Gastroesophageal sphincter (tissue), 4 donors: Measurements from ENCODE around the gene PROSER2. TPM values are rescaled to one million over a fixed set of nuclear protein-coding genes. Genes with fewer than 3 reads are reported as not detected.

Experiments used
- ATAC-seq: fragments of 150-250 bp; one replicate; pipeline ENCODE4 v1.9.1; 2016; ENCODE audit warnings: mild to moderate bottlenecking, moderate library complexity
- H3K27ac ChIP-seq, 4 donors: fragments of 200-600 bp; sonication (generic) in 3 of 4; 1 replicate in 3 of 4; 2 replicates in 1 of 4; pipeline ENCODE4 v1.5.1; 2016 to 2019
- H3K27me3 ChIP-seq: fragments of 200-600 bp; sonication (generic); one replicate; pipeline ENCODE4 v1.5.1; 2019
- H3K36me3 ChIP-seq, 2 donors: fragments of 200-600 bp; sonication (generic); one replicate each; pipeline ENCODE4 v1.5.1; 2019; ENCODE audit warnings: control low read depth in 1 of 2
- H3K4me1 ChIP-seq, 3 donors: fragments of 200-600 bp; sonication (generic); 1 replicate in 2 of 3; 2 replicates in 1 of 3; pipeline ENCODE4 v1.5.1; 2016 to 2019; ENCODE audit warnings: control low read depth in 2 of 3
- H3K4me3 ChIP-seq, 2 donors: fragments of 200-600 bp; sonication (generic); one replicate each; pipeline ENCODE4 v1.5.1; 2019; ENCODE audit warnings: mild to moderate bottlenecking in 1 of 2, moderate library complexity in 1 of 2
- H3K9me3 ChIP-seq, 3 donors: fragments of 200-600 bp; sonication (generic); one replicate each; pipeline ENCODE4 v1.5.1; 2017 to 2019; ENCODE audit warnings: control low read depth in 2 of 3
- EP300 ChIP-seq: sonication (generic); formaldehyde crosslinking; IDR thresholded peaks from one replicate; pipeline ENCODE4 v1.6.1; 2017; ENCODE audit warnings: antibody characterized with exemption, mild to moderate bottlenecking
- POLR2A ChIP-seq, 2 donors: fragments of 450-650 bp; IDR thresholded peaks; one replicate each; pipeline ENCODE4 v1.6.1; 2017; ENCODE audit warnings: antibody characterized with exemption in 2 of 2, mild to moderate bottlenecking in 2 of 2, moderate library complexity in 1 of 2
- POLR2AphosphoS5 ChIP-seq: sonication (generic); formaldehyde crosslinking; IDR thresholded peaks from one replicate; pipeline ENCODE4 v1.6.1; 2017; ENCODE audit warnings: antibody characterized with exemption
- WGBS, 2 donors: methylation state at CpG; one replicate each; pipeline ENCODE4 v1.1.5; 2018; ENCODE audit warnings: low coverage in 1 of 2; 5-methylcytosine and 5-hydroxymethylcytosine counted together
- total RNA-seq, 4 donors: library from RNA; depleted of rRNA; stranded (reverse); fragments of >200 nt; gene quantifications; one replicate each; pipeline ENCODE4 v1.1.0, GENCODE V29; 2016
- TF ChIP-seq, protein P1 (sequence below), 4 experiments: fragments of 200-600 bp in 2 of 4; fragments of 450-650 bp in 2 of 4; sonication (generic) in 1 of 4; IDR thresholded peaks; one replicate each; pipeline ENCODE4 v1.5.1; 2017 to 2019; ENCODE audit warnings: antibody characterized with exemption in 4 of 4, mild to moderate bottlenecking in 2 of 4, moderate library complexity in 2 of 4

The PROSER2 gene
- total RNA-seq, 4 donors from 2014 or later: 0.62 to 10.3 (median 1.8) TPM

- Histone ChIP-seq H3K4me1 (no peaks in the 10 kb centered on the region), H3K9me3 (no peaks in the 10 kb centered on the region), H3K36me3 (no peaks in the 10 kb centered on the region), H3K27ac (no peak overlapping the region), H3K27me3 (no peaks in the 10 kb centered on the region), H3K4me3 (no peak overlapping the region)
- no peak for ATAC-seq
- TF ChIP-seq POLR2A (IDR thresholded peaks at IDR 0.05) (no peak), POLR2AphosphoS5 (no peak)
- 73 to 87% methylated on average over 6 to 7 of the region's 17 CpGs for WGBS, 2 donors
Measured at GRCh38 chr10:11856089-11856488, 32.9 kb downstream of the PROSER2 start.

GRCh38 chr10:11856678-11857077 is 33.5 kb downstream of the PROSER2 start:
- TF ChIP-seq POLR2A (IDR thresholded peaks at IDR 0.05) (no peak), POLR2AphosphoS5 (no peak), EP300 (no peak)
- TF ChIP-seq, protein P1, sequence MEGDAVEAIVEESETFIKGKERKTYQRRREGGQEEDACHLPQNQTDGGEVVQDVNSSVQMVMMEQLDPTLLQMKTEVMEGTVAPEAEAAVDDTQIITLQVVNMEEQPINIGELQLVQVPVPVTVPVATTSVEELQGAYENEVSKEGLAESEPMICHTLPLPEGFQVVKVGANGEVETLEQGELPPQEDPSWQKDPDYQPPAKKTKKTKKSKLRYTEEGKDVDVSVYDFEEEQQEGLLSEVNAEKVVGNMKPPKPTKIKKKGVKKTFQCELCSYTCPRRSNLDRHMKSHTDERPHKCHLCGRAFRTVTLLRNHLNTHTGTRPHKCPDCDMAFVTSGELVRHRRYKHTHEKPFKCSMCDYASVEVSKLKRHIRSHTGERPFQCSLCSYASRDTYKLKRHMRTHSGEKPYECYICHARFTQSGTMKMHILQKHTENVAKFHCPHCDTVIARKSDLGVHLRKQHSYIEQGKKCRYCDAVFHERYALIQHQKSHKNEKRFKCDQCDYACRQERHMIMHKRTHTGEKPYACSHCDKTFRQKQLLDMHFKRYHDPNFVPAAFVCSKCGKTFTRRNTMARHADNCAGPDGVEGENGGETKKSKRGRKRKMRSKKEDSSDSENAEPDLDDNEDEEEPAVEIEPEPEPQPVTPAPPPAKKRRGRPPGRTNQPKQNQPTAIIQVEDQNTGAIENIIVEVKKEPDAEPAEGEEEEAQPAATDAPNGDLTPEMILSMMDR (IDR thresholded peaks at IDR 0.05): no peak
- no peak for ATAC-seq
- WGBS, 2 donors: 80 to 100% methylated on average over 1 to 3 of the region's 8 CpGs
- Histone ChIP-seq H3K9me3 (no peaks in the 10 kb centered on the region), H3K4me1 (no peaks in the 10 kb centered on the region), H3K4me3 (no peak overlapping the region), H3K36me3 (no peaks in the 10 kb centered on the region), H3K27me3 (no peaks in the 10 kb centered on the region), H3K27ac (no peak overlapping the region)

- Histone ChIP-seq H3K9me3 (no peaks in the 10 kb centered on the region), H3K36me3 (no peaks in the 10 kb centered on the region), H3K27ac (no peak overlapping the region), H3K4me3 (no peak overlapping the region), H3K4me1 (no peaks in the 10 kb centered on the region), H3K27me3 (peaks cover 1% of the 10 kb centered on the region)
- 83 to 87% methylated on average over 1 to 6 of the region's 6 CpGs for whole genome bisulfite sequencing, 2 donors
- no peak for TF ChIP-seq POLR2A (IDR thresholded peaks at IDR 0.05)
- TF ChIP-seq, protein P1 (IDR thresholded peaks at IDR 0.05): no peak
- TF ChIP-seq EP300: no peak
- no peak for TF ChIP-seq POLR2AphosphoS5
- ATAC-seq: no peak
Measured at GRCh38 chr10:11858093-11858492, 34.9 kb downstream of the PROSER2 start.

- H3K4me3 ChIP-seq: no peak overlapping the region
- WGBS, 2 donors: 93% methylated on average over 8 of the region's 11 CpGs; no CpG with 5 or more reads in 1 of the 2 donors
- H3K27ac ChIP-seq: no peak overlapping the region
- H3K4me1 ChIP-seq: no peaks in the 10 kb centered on the region
- no peak for TF ChIP-seq POLR2A (IDR thresholded peaks at IDR 0.05)
- TF ChIP-seq EP300: no peak
- TF ChIP-seq POLR2AphosphoS5: no peak
- TF ChIP-seq, protein P1 (IDR thresholded peaks at IDR 0.05): no peak
- no peaks in the 10 kb centered on the region for H3K36me3 ChIP-seq
- ATAC-seq: no peak
- no peaks in the 10 kb centered on the region for H3K9me3 ChIP-seq
- peaks cover 5% of the 10 kb centered on the region for H3K27me3 ChIP-seq
Measured at GRCh38 chr10:11861341-11861740, 38.2 kb downstream of the PROSER2 start.

DNA sequence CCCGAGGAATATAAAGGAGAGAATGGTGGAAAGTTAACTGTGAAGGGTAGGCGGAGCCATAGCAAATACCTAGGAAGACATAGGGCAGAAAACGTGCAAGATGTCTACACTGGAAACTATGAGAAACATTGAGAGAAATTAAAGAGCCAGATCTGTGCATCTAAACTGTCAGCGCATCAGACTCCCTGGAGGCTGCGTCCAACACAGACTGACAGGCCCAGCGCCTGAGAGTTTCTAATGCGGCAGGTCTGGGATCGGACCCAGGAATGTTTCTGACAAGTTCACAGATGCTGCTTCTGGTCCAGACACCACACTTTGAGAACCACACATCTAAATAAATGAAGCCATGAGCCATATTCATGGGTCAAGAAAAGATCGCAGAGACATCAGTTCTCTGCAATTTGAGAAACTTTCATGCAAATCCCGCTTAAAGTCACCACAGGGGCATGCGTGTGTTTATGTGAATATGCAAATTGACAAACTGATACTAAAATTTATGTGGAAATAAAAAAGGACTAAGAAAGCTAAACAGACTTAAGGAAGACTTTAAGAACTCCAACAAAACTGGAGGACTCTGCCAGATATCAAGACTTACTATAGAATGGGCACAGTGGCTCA is 38.8 kb downstream of the PROSER2 start:
- 85 to 87% methylated on average over 9 to 11 of the region's 11 CpGs for WGBS, 2 donors
- Histone ChIP-seq H3K27me3 (peaks cover 5% of the 10 kb centered on the region), H3K27ac (no peak overlapping the region), H3K36me3 (no peaks in the 10 kb centered on the region), H3K4me1 (no peaks in the 10 kb centered on the region), H3K9me3 (no peaks in the 10 kb centered on the region), H3K4me3 (no peak overlapping the region)
- no peak for ATAC-seq
- TF ChIP-seq EP300 (no peak), POLR2AphosphoS5 (no peak), POLR2A (IDR thresholded peaks at IDR 0.05) (no peak)
- TF ChIP-seq, protein P1 (IDR thresholded peaks at IDR 0.05): no peak
